Neural progenitor cell (in vitro differentiated cells): ENCODE measurements around the gene ATF6. TPM values are rescaled to one million over a fixed set of nuclear protein-coding genes. Genes with fewer than 3 reads are reported as not detected.

Source experiments
- DNase-seq: peaks from one replicate; pipeline ENCODE4 v3.0.0-alpha.2; 2016; ENCODE audit warnings: low spot score
- H2AFZ ChIP-seq: fragments of 200-600 bp; sonication (generic); replicated peaks from 2 replicates; pipeline ENCODE4 v1.6.1; 2016; ENCODE audit warnings: antibody characterized with exemption
- H3F3A ChIP-seq: fragments of 200-600 bp; sonication (generic); 2 replicates; pipeline ENCODE4 v1.6.1; 2016; ENCODE audit warnings: antibody characterized with exemption, low read depth
- H3K27ac ChIP-seq: fragments of 200-600 bp; sonication (generic); 2 replicates; pipeline ENCODE4 v1.5.1; 2016; ENCODE audit warnings: mild to moderate bottlenecking
- H3K27me3 ChIP-seq: fragments of 200-600 bp; sonication (generic); 2 replicates; pipeline ENCODE4 v1.6.1; 2016; ENCODE audit warnings: mild to moderate bottlenecking, moderate library complexity
- H3K36me3 ChIP-seq: fragments of 200-600 bp; sonication (generic); 2 replicates; pipeline ENCODE4 v1.5.1; 2016
- H3K4me1 ChIP-seq: fragments of 200-600 bp; sonication (generic); 2 replicates; pipeline ENCODE4 v1.6.1; 2016; ENCODE audit warnings: mixed run types
- H3K4me2 ChIP-seq: fragments of 200-600 bp; sonication (generic); 2 replicates; pipeline ENCODE4 v1.6.1; 2016
- H3K4me3 ChIP-seq: fragments of 200-600 bp; sonication (generic); 2 replicates; pipeline ENCODE4 v1.5.1; 2016
- H3K79me2 ChIP-seq: fragments of 200-600 bp; sonication (generic); 2 replicates; pipeline ENCODE4 v1.6.1; 2016; ENCODE audit warnings: low read depth
- H3K9ac ChIP-seq: fragments of 200-600 bp; sonication (generic); 2 replicates; pipeline ENCODE4 v1.6.1; 2016
- H3K9me3 ChIP-seq: fragments of 200-600 bp; sonication (generic); 2 replicates; pipeline ENCODE4 v1.5.1; 2016; ENCODE audit warnings: low read depth
- H4K20me1 ChIP-seq: fragments of 200-600 bp; sonication (generic); 2 replicates; pipeline ENCODE4 v1.6.1; 2016; ENCODE audit warnings: low read depth
- H3K27ac Mint-ChIP-seq: 3 replicates; pipeline ENCODE4 v1.8.0; 2021; ENCODE audit warnings: mixed read lengths
- H3K27me3 Mint-ChIP-seq: 2 replicates; pipeline ENCODE4 v1.8.0; 2022; ENCODE audit warnings: low read depth, mild to moderate bottlenecking, inconsistent platforms, moderate library complexity, mixed read lengths; ENCODE audit not compliant: insufficient read depth
- H3K36me3 Mint-ChIP-seq: 3 replicates; pipeline ENCODE4 v1.8.0; 2021; ENCODE audit warnings: mixed read lengths
- H3K4me1 Mint-ChIP-seq: 3 replicates; pipeline ENCODE4 v1.8.0; 2021; ENCODE audit warnings: mixed read lengths
- H3K4me3 Mint-ChIP-seq: 3 replicates; pipeline ENCODE4 v1.8.0; 2021; ENCODE audit warnings: mild to moderate bottlenecking, moderate library complexity, mixed read lengths
- H3K9me3 Mint-ChIP-seq: 3 replicates; pipeline ENCODE4 v1.8.0; 2020; ENCODE audit warnings: mixed read lengths
- CTCF ChIP-seq: fragments of 200-600 bp; sonication (generic); IDR thresholded peaks from 2 replicates; pipeline ENCODE4 v1.5.1; 2017; ENCODE audit warnings: antibody characterized with exemption, mild to moderate bottlenecking
- EZH2 ChIP-seq: fragments of 200-600 bp; sonication (generic); IDR thresholded peaks from 2 replicates; pipeline ENCODE4 v1.6.1; 2017; ENCODE audit warnings: antibody characterized with exemption, mild to moderate bottlenecking, moderate library complexity
- EZH2phosphoT487 ChIP-seq: fragments of 200-600 bp; sonication (generic); IDR thresholded peaks from 2 replicates; pipeline ENCODE4 v1.6.1; 2017; ENCODE audit warnings: antibody characterized with exemption
- total RNA-seq: library from RNA; depleted of rRNA; stranded (reverse); fragments of >200 nt; gene quantifications from 2 replicates; pipeline ENCODE4 v1.2.3, GENCODE V29; 2015; ENCODE audit warnings: low replicate concordance

The ATF6 gene
- total RNA-seq, 1 donor from 2014 or later = 31.7 TPM

GRCh38 chr1:161972828-161973227 lies 206.7 kb downstream of the ATF6 start:
- Mint-ChIP-seq H3K27me3 (peaks cover 2% of the 10 kb centered on the region), H3K36me3 (peaks cover 4% of the 10 kb centered on the region), H3K4me1 (peaks cover 19% of the 10 kb centered on the region), H3K9me3 (peaks cover 7% of the 10 kb centered on the region), H3K4me3 (no peak overlapping the region), H3K27ac (peak overlapping the region; percentile 69)
- no peak for DNase-seq
- Histone ChIP-seq H3K4me1 (peaks cover 10% of the 10 kb centered on the region), H3K79me2 (no peaks in the 10 kb centered on the region), H3K27me3 (no peaks in the 10 kb centered on the region), H3K27ac (no peak overlapping the region), H3K4me3 (no peak overlapping the region), H3K9ac (no peak overlapping the region), H3F3A (no peaks in the 10 kb centered on the region), H4K20me1 (no peaks in the 10 kb centered on the region), H2AFZ (no peak overlapping the region), H3K4me2 (no peak overlapping the region), H3K9me3 (no peaks in the 10 kb centered on the region), H3K36me3 (no peaks in the 10 kb centered on the region)
- no peak for TF ChIP-seq EZH2phosphoT487
- TF ChIP-seq EZH2 = no peak
- no peak for TF ChIP-seq CTCF

GRCh38 chr1:161973924-161974845 lies 208.1 kb downstream of the ATF6 start:
- Histone ChIP-seq H3K79me2 (no peaks in the 10 kb centered on the region), H4K20me1 (no peaks in the 10 kb centered on the region), H2AFZ (peak overlapping the region; percentile 40), H3K27ac (no peak overlapping the region), H3K9me3 (no peaks in the 10 kb centered on the region), H3K27me3 (no peaks in the 10 kb centered on the region), H3K4me1 (peaks cover 10% of the 10 kb centered on the region), H3K9ac (no peak overlapping the region), H3K36me3 (no peaks in the 10 kb centered on the region), H3F3A (no peaks in the 10 kb centered on the region), H3K4me2 (no peak overlapping the region), H3K4me3 (no peak overlapping the region)
- no peak for TF ChIP-seq EZH2phosphoT487
- DNase-seq = no peak
- H3K27ac Mint-ChIP-seq = peak overlapping the region; percentile 89
- H3K27me3 Mint-ChIP-seq = peaks cover 4% of the 10 kb centered on the region
- H3K36me3 Mint-ChIP-seq = peaks cover 4% of the 10 kb centered on the region
- H3K4me3 Mint-ChIP-seq = no peak overlapping the region
- peaks cover 19% of the 10 kb centered on the region for H3K4me1 Mint-ChIP-seq
- peaks cover 7% of the 10 kb centered on the region for H3K9me3 Mint-ChIP-seq

GRCh38 chr1:161978011-161978790 lies 212.1 kb downstream of the ATF6 start:
- Histone ChIP-seq H3K27ac (no peak overlapping the region), H3K4me1 (peaks cover 6% of the 10 kb centered on the region)
- DNase-seq = no peak

More at GRCh38 chr1:161978011-161978790, 212.1 kb downstream of the ATF6 start:
- Mint-ChIP-seq H3K4me1 (peaks cover 9% of the 10 kb centered on the region), H3K9me3 (peaks cover 7% of the 10 kb centered on the region), H3K36me3 (peaks cover 6% of the 10 kb centered on the region), H3K27ac (no peak overlapping the region), H3K27me3 (peaks cover 4% of the 10 kb centered on the region), H3K4me3 (no peak overlapping the region)
- Histone ChIP-seq H3K9me3 (no peaks in the 10 kb centered on the region), H4K20me1 (no peaks in the 10 kb centered on the region), H3F3A (no peaks in the 10 kb centered on the region), H3K36me3 (no peaks in the 10 kb centered on the region), H3K79me2 (no peaks in the 10 kb centered on the region), H2AFZ (no peak overlapping the region), H3K27me3 (no peaks in the 10 kb centered on the region), H3K4me3 (no peak overlapping the region), H3K9ac (no peak overlapping the region), H3K4me2 (no peak overlapping the region)
- TF ChIP-seq EZH2 (no peak), EZH2phosphoT487 (no peak), CTCF (no peak)
